AG04450 (cell line): ENCODE results near the gene ZFAND2A. TPM values are rescaled to one million over a fixed set of nuclear protein-coding genes. Genes with fewer than 3 reads are reported as not detected.

Experiments used
- CTCF ChIA-PET: fragments of 300-600, 350-600 bp; formaldehyde crosslinking; extraction: SDS; loops from one replicate; lab custom pipeline; 2022; ENCODE audit warnings: antibody characterized with exemption, inconsistent platforms; lab: Charles Lee
- POLR2A ChIA-PET: fragments of 350-600 bp; formaldehyde crosslinking; extraction: SDS; loops from one replicate; lab custom pipeline; 2021; ENCODE audit warnings: antibody characterized with exemption, inconsistent platforms; lab: Yijun Ruan, JAX
- DNase-seq: peaks from one replicate; pipeline ENCODE4 v3.0.0-alpha.2; 2011; ENCODE audit warnings: low read depth, low spot score
- H3K27ac ChIP-seq: one replicate; pipeline ENCODE4 v1.5.1; 2012; ENCODE audit warnings: low read depth, low read length, control low read depth
- H3K27me3 ChIP-seq: one replicate; pipeline ENCODE4 v1.6.0; 2012; ENCODE audit warnings: low read length; ENCODE audit not compliant: control insufficient read depth, insufficient read depth
- H3K4me3 ChIP-seq: 2 replicates; pipeline ENCODE4 v1.5.1; 2011; ENCODE audit warnings: mild to moderate bottlenecking, low read depth, low read length, control low read depth
- H3K9me3 ChIP-seq: 2 replicates; pipeline ENCODE4 v1.5.1; 2012; ENCODE audit warnings: low read length; ENCODE audit not compliant: control insufficient read depth, insufficient read depth
- polyA plus RNA-seq: library from polyadenylated mRNA; depleted of rRNA; stranded (reverse); fragments of >200 nt; gene quantifications from 2 replicates; pipeline ENCODE4 v1.2.3, GENCODE V29; 2011
- TF ChIP-seq, protein P1 (sequence below): IDR thresholded peaks from 2 replicates; pipeline ENCODE4 v1.5.1; 2011; ENCODE audit warnings: low read depth, low read length, control low read depth, inconsistent platforms

The ZFAND2A gene
- polyA plus RNA-seq, 1 experiment, result 38.9 TPM

DNA sequence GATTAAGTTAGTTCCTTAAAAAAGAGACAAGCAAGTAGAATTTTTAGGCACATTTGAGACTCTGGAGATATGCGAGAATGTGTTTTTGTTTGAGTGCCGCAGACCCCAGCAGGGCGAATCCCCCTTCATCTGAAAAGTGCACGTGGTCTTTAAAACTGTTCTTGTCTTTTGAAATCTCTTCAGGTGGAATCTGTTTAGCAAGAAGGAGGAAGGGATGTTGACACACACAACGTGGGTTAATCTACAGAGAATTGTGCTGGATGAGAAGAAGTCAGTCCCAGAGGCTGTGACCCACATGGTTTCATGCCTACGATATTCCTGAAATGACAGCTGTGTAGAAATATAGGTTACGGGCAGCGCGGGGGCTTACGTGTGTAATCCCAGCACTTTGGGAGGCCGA is 27.1 kb upstream of the ZFAND2A start:
- POLR2A ChIA-PET, result no interaction called here
- Histone ChIP-seq H3K27ac (no peak overlapping the region), H3K4me3 (no peak overlapping the region), H3K27me3 (peaks cover 7% of the 10 kb centered on the region), H3K9me3 (no peaks in the 10 kb centered on the region; the same call in 1 of the 2 replicates)
- CTCF ChIA-PET, result interaction anchor here (1.2 to 2.0 kb wide), 2 partner anchors 10 to 11 kb away, joined by 4 to 15 read pairs; no protein-coding TSS in a partner anchor
- DNase-seq, result no peak
- TF ChIP-seq, protein P1, sequence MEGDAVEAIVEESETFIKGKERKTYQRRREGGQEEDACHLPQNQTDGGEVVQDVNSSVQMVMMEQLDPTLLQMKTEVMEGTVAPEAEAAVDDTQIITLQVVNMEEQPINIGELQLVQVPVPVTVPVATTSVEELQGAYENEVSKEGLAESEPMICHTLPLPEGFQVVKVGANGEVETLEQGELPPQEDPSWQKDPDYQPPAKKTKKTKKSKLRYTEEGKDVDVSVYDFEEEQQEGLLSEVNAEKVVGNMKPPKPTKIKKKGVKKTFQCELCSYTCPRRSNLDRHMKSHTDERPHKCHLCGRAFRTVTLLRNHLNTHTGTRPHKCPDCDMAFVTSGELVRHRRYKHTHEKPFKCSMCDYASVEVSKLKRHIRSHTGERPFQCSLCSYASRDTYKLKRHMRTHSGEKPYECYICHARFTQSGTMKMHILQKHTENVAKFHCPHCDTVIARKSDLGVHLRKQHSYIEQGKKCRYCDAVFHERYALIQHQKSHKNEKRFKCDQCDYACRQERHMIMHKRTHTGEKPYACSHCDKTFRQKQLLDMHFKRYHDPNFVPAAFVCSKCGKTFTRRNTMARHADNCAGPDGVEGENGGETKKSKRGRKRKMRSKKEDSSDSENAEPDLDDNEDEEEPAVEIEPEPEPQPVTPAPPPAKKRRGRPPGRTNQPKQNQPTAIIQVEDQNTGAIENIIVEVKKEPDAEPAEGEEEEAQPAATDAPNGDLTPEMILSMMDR, result no peak

DNA sequence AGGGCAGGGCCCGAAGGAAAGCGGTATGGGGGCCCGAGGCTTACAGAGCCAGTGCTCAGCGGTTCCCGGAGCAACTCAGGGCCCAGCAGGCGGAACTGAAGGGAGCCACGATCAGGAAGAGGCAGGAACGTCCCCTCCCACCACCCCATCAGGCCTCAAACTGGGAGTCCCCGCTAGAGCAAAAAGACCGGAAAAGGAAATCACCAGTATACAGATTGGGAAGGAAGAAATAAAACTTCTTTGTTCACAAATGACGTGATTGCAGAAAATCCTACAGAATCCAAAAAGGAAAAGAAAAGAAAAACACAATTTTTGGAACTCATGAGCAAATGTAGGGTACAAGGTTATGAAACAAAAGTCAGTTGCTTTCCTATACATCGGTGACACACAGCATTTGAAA is 21.6 kb upstream of the ZFAND2A start:
- POLR2A ChIA-PET, result no interaction called here

DNA sequence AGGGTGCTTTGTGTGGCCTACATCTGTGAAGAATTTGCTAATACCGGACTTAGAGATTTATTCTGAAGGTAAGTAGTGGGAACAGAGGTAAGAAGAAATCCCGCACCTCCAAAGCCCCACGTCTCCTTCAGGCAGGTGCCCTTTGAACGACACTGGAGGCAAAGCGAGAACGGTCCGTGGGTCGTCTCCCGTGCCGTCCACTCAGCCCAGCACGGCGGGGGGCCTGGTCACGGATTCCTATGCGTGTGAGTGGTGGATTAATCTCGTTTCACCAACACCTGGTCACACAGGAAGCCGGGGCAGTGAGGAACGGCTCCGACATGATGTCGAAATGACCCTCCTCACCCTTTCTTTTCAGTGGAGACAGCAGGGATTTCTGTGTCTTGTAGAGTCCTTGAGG is 21.0 kb upstream of the ZFAND2A start:
- TF ChIP-seq, protein P1, result no peak
- H3K27me3 ChIP-seq, result peaks cover 18% of the 10 kb centered on the region
- POLR2A ChIA-PET, result no interaction called here
- no peak overlapping the region for H3K4me3 ChIP-seq
- CTCF ChIA-PET, result no interaction called here
- no peak for DNase-seq
- H3K9me3 ChIP-seq, result peaks cover 11% of the 10 kb centered on the region
- H3K27ac ChIP-seq, result no peak overlapping the region

More for the DNA sequence above, 21.6 kb upstream of the ZFAND2A start:
- TF ChIP-seq, protein P1, result no peak
- Histone ChIP-seq H3K9me3 (peaks cover 5% of the 10 kb centered on the region), H3K4me3 (no peak overlapping the region), H3K27me3 (peaks cover 19% of the 10 kb centered on the region), H3K27ac (no peak overlapping the region)
- no peak for DNase-seq
- CTCF ChIA-PET, result interaction anchor here (0.5 kb wide), 1 partner anchor 355 kb away, joined by 6 read pairs; no protein-coding TSS in a partner anchor

DNA sequence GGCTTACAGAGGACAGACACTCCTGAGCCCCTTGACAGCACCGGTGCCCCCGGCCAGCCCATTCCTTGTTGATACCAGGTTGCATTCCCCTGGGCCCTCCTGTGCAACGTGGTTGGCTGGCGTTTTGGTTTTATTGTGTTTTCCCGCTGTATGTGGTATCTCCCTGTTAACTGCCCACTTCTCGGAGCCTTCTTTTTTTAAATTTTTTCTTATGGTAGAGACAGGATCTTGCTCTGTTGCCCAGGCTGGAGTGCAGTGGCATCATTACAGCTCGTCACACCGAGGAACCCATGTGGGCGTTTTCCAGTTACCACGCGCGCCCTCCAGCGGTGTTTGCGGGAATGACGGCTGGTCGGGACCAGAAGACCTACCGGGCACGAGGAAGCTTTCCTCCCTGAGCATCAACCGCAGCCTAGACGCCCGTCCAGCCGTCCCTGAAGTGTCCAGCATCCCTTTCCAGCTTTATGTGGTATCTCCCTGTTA is 16.9 kb upstream of the ZFAND2A start:
- Histone ChIP-seq H3K4me3 (no peak overlapping the region), H3K27ac (no peak overlapping the region), H3K9me3 (peaks cover 11% of the 10 kb centered on the region), H3K27me3 (peaks cover 10% of the 10 kb centered on the region)
- TF ChIP-seq, protein P1, result peak; percentile 54
- DNase-seq, result no peak
- ChIA-PET POLR2A (no interaction called here), CTCF (interaction anchor here (0.8 to 3.1 kb wide), 11 partner anchors 9 to 254 kb away, joined by 3 to 15 read pairs (median 4); partner anchors contain the start of gene GPER1)
